GM12873 (cell line): ENCODE data around the gene MBD3.
A peak's percentile ranks its signal among the peaks of the same experiment; 100 is the strongest.

Source experiments
- CTCF ChIP-seq: IDR thresholded peaks from 2 replicates; pipeline ENCODE4 v1.5.1; 2012; ENCODE audit warnings: low read depth, mild to moderate bottlenecking, moderate library complexity, low read length, control low read depth; ENCODE audit not compliant: insufficient read depth; ENCODE audit errors: missing control alignments

The MBD3 gene

DNA sequence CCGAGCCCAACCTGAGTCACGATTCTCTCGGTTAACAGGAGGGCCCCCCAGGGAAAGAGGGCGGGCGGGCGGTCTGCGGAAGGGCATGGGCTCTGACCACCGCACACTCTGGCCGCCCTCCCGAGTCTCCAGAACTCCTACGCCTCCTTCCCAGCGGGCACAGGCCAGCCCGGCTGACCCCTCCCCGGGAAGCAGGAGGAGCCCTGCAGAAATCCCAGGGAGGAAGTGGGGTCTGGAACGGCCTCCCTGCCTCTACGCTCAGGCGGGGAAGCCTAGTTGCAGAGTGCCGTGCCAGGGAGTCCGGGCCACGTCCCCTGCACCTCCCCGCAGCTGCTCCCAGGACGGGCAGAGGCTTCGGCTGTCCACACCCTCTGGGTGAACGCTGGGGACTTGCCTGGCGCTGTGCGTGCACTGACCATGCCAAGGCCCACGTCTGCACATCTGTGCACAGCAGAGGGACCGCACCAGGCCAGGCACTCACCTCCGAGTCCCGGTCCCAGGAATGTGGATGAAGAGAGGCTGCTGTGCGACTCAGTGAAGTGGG lies 39.0 kb upstream of the MBD3 start:
- TF ChIP-seq CTCF = no peak

DNA sequence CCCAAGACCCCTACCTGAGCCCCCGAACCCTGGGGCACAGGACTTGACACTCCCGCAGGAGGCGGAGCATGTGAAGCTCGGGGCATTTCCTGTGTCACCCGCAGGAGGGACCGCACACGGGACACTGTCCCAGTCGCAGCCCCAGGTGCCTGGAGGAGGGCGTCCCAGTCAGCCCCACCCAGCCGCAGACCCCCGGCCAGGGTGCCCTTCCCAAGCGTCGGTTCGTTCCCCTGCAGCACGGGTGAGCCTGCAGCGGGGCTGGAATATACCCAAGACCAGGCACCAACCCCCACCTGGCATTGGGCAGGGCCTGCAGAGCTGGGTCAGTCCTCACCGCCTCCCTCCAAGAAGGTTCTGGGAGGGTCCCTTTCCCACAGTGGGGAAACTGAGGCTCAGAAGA lies 38.1 kb upstream of the MBD3 start:
- TF ChIP-seq CTCF = no peak

GRCh38 chr19:1630012-1630411 lies 37.3 kb upstream of the MBD3 start:
- no peak for TF ChIP-seq CTCF

GRCh38 chr19:1629256-1629808 lies 36.7 kb upstream of the MBD3 start:
- TF ChIP-seq CTCF = no peak

GRCh38 chr19:1627194-1627593 lies 34.5 kb upstream of the MBD3 start:
- no peak for TF ChIP-seq CTCF

- no peak for TF ChIP-seq CTCF
Observed at GRCh38 chr19:1626417-1627010, 33.8 kb upstream of the MBD3 start.

- peak; percentile 79 for TF ChIP-seq CTCF
Observed at GRCh38 chr19:1624458-1624857, 31.8 kb upstream of the MBD3 start.

DNA sequence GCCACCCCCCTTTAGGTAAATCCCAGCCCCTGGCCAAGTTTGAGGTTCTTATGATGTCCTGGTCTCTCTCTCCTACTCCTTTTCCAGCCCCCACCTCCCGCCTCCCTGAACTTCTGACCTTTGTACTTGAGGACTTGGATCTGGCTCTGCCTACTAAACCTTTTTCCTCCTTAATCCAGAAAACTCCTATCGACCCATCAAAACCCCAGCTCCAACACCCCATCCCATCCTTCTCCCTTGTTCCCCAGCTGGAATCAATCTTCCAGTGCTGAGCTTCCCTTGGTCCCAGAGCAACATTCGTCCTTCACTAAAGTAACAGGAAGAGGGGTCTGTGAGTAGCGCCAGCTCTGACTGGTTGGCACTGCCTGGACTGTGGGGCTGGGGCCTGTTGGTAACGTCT lies 29.9 kb upstream of the MBD3 start:
- TF ChIP-seq CTCF = no peak
